Measurements from ENCODE around the gene ABCD3.

DNA sequence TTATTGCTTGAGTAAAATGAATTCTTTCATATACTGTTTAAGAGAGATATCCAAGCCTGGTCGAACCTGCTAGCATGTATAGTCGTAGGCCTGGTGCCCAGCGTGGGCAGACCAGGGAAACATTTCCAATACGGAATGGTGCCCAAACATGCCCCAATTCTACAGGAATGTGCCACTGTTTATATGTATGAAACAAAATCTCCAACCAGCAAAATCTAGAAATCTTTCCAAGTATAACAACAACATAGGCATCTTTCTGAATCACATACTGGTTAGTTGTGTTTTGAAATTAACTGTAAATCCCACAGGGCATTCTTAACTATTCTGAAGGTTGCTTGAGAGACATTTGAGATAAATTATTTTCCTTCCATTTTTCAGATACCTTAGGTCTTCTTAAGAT, 17.0 kb upstream of the ABCD3 start:
- TF ChIP-seq, protein P1, sequence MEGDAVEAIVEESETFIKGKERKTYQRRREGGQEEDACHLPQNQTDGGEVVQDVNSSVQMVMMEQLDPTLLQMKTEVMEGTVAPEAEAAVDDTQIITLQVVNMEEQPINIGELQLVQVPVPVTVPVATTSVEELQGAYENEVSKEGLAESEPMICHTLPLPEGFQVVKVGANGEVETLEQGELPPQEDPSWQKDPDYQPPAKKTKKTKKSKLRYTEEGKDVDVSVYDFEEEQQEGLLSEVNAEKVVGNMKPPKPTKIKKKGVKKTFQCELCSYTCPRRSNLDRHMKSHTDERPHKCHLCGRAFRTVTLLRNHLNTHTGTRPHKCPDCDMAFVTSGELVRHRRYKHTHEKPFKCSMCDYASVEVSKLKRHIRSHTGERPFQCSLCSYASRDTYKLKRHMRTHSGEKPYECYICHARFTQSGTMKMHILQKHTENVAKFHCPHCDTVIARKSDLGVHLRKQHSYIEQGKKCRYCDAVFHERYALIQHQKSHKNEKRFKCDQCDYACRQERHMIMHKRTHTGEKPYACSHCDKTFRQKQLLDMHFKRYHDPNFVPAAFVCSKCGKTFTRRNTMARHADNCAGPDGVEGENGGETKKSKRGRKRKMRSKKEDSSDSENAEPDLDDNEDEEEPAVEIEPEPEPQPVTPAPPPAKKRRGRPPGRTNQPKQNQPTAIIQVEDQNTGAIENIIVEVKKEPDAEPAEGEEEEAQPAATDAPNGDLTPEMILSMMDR (IDR thresholded peaks at IDR 0.05) = no peak
- no peak for TF ChIP-seq POLR2A (IDR thresholded peaks at IDR 0.05)
